Measurements from ENCODE around the gene RASSF10. TPM values are rescaled to one million over a fixed set of nuclear protein-coding genes. Genes with fewer than 3 reads are reported as not detected.

The RASSF10 gene
- total RNA-seq: 4.8 TPM
- long read RNA-seq, partial matches to known transcripts: 0 of 1 reads
- long read RNA-seq, other reads (novel, unspliced or antisense): 0 of 1 reads

DNA sequence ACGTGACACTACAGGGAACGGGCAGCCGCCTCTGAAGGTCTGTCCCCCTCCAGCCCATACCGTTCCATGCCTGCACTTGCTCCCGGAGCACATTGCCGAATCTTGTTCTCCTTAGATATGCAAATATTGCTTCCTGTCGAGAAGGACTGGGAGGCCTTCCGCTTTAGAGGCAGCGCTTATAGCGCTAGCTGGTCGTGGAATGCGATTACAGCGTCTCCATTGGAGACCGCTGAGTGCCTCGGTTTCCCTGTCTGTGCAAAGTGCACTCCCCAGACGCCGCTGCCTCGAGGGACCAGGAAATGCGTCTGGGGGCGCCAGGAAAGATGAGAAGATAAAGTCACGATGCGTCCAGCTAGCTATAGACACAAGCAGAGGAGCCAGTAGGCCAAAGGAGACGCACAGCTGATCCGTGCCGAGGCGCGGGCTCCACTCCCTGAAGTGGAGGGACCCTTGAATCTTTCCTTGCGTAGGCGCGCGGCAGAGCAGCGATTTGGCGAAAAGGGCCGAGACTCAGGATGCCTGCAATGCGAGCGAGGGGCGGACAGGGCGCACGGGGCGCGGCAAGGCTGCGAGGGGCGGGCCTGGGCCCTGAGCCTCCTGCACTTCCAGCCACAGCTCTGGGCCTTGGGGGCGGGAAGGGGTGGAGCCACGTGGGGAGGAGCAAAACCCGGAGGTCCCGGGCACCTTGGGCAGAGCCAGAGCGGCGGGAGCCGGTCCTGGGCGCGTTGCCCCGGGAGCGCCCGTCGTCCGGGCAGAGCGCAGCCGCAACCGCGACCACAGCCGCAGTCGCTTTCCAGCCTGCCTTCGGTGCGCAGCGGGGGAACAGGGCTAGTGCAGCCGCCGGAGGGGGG is at the start of gene RASSF10:
RASSF10 (plus strand) TSS at position 692 of the 851 bp plus-strand sequence. CDS start 261 bp downstream, outside the sequence.
- H3K27ac ChIP-seq: peak within 1 kb of the TSS; percentile 58
- H3K27me3 ChIP-seq: peaks cover 77% of the 10 kb centered on the region
- H3K9me3 ChIP-seq: no peaks in the 10 kb centered on the region
- intact Hi-C loops (cut with DNase I): no loop called here
- no peaks in the 10 kb centered on the region for H3K36me3 ChIP-seq
- ATAC-seq: peak; percentile 94
- peaks cover 12% of the 10 kb centered on the region for H3K4me1 ChIP-seq
- H3K4me3 ChIP-seq: peak within 1 kb of the TSS; percentile 48
- no peak for TF ChIP-seq CTCF (IDR thresholded peaks at IDR 0.05)
- peak; percentile 95 for DNase-seq

- intact Hi-C loops (cut with DNase I): no loop called here
- Histone ChIP-seq H3K4me3 (no peak overlapping the region), H3K9me3 (no peaks in the 10 kb centered on the region), H3K36me3 (no peaks in the 10 kb centered on the region), H3K27me3 (no peaks in the 10 kb centered on the region), H3K27ac (no peak overlapping the region), H3K4me1 (no peaks in the 10 kb centered on the region)
- DNase-seq (no peak), ATAC-seq (no peak)
- TF ChIP-seq CTCF (IDR thresholded peaks at IDR 0.05): no peak
Observed at GRCh38 chr11:12961615-12962014, 47.5 kb upstream of the RASSF10 start.

DNA sequence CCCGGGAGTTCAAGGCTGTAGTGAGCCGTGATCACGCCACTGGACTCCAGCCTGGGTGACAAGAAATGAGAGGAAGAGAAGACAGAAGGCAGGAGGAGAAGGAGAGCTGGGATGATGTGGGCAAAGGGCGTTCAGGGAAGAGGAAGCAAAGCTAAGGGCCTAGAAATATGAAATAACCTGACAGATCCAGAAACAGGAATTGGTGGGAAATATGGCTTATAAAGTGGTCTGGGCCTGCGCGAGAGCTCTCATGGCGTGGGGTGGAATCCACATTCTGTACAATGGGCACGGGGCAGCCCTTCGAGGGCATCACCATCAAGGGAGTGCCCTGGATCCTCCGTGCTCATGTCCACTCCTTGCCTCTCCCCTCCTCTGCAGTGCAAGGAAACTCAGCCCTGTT is 46.8 kb upstream of the RASSF10 start:
- Histone ChIP-seq H3K4me1 (no peaks in the 10 kb centered on the region), H3K4me3 (no peak overlapping the region), H3K27ac (no peak overlapping the region), H3K27me3 (no peaks in the 10 kb centered on the region), H3K9me3 (no peaks in the 10 kb centered on the region), H3K36me3 (no peaks in the 10 kb centered on the region)
- peak; percentile 53 for ATAC-seq
- no peak for TF ChIP-seq CTCF (IDR thresholded peaks at IDR 0.05)
- DNase-seq: no peak
- intact Hi-C loops (cut with DNase I): no loop called here

DNA sequence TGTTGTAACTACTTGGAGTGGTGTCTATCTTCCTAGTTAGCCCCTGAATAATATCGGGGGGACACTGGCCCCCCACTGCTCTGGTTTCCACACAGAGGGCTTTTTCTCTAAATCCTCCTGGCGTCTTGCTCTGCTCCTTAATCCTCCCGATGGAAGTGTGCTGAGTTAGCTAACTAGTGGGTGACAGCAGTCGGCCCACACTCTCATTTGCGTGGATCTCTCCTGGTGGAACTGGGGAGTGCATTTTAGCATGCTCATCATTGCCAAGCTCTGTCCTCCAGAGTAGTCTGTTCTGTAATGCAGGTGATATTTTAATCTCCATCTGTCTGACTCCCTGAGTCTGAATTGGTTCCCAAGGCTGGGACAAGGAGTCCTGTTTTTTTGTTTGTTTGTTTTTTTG is 46.1 kb upstream of the RASSF10 start:
- Histone ChIP-seq H3K4me3 (no peak overlapping the region), H3K27me3 (no peaks in the 10 kb centered on the region), H3K4me1 (no peaks in the 10 kb centered on the region), H3K9me3 (no peaks in the 10 kb centered on the region), H3K27ac (no peak overlapping the region), H3K36me3 (no peaks in the 10 kb centered on the region)
- no peak for DNase-seq
- intact Hi-C loops (cut with DNase I): no loop called here
- no peak for ATAC-seq
- TF ChIP-seq CTCF (IDR thresholded peaks at IDR 0.05): no peak

GRCh38 chr11:12963792-12964536 is 45.2 kb upstream of the RASSF10 start:
- Histone ChIP-seq H3K4me1 (no peaks in the 10 kb centered on the region), H3K4me3 (no peak overlapping the region), H3K36me3 (no peaks in the 10 kb centered on the region), H3K27ac (no peak overlapping the region), H3K27me3 (no peaks in the 10 kb centered on the region), H3K9me3 (no peaks in the 10 kb centered on the region)
- peak; percentile 92 for ATAC-seq
- peak; percentile 71 for DNase-seq
- peak; percentile 90 for TF ChIP-seq CTCF (IDR thresholded peaks at IDR 0.05)
- intact Hi-C loops (cut with DNase I): no loop called here
